HG03066 (cell line): ENCODE results near the gene MACROH2A2.
"Not testable (repeated sequence)": the region's sequence is repeated elsewhere in the genome, so short reads cannot be mapped to it uniquely, and the experiment has no call there.

Source experiments
- ATAC-seq: cut with Tn5 transposase; IDR thresholded peaks from one replicate; pipeline ENCODE4 v1.9.1; 2021; ENCODE audit warnings: low read depth; ENCODE audit not compliant: unreplicated experiment

The MACROH2A2 gene

GRCh38 chr10:70066190-70066589, 13.5 kb downstream of the MACROH2A2 start:
- ATAC-seq = no peak

GRCh38 chr10:70067586-70067985, 14.9 kb downstream of the MACROH2A2 start:
- ATAC-seq = no peak

GRCh38 chr10:70068925-70069324, 16.3 kb downstream of the MACROH2A2 start:
- no peak for ATAC-seq

GRCh38 chr10:70069346-70069745, 16.7 kb downstream of the MACROH2A2 start:
- ATAC-seq = no peak

- ATAC-seq = no peak
These were observed 18.2 kb downstream of the MACROH2A2 start for GRCh38 chr10:70070834-70071233.

- no peak for ATAC-seq
These were observed 21.5 kb downstream of the MACROH2A2 start for GRCh38 chr10:70074165-70074564.

- no peak for ATAC-seq
These were observed 22.3 kb downstream of the MACROH2A2 start for GRCh38 chr10:70074971-70075370.

GRCh38 chr10:70078329-70078728, 25.7 kb downstream of the MACROH2A2 start:
- no peak for ATAC-seq

GRCh38 chr10:70078937-70079336, 26.3 kb downstream of the MACROH2A2 start:
- no peak for ATAC-seq

GRCh38 chr10:70080789-70081188, 28.1 kb downstream of the MACROH2A2 start:
- not testable (repeated sequence) for ATAC-seq

- ATAC-seq = no peak
These were observed 31.5 kb downstream of the MACROH2A2 start for GRCh38 chr10:70084189-70084588.

- no peak for ATAC-seq
These were observed 33.4 kb downstream of the MACROH2A2 start for GRCh38 chr10:70085975-70086613.

GRCh38 chr10:70087616-70088307, 35.1 kb downstream of the MACROH2A2 start:
- no peak for ATAC-seq

- ATAC-seq = no peak
These were observed 35.7 kb downstream of the MACROH2A2 start for GRCh38 chr10:70088308-70088698.

GRCh38 chr10:70090013-70090412, 37.4 kb downstream of the MACROH2A2 start:
- ATAC-seq = no peak

- ATAC-seq = no peak
These were observed 38.3 kb downstream of the MACROH2A2 start for GRCh38 chr10:70090951-70091350.

- no peak for ATAC-seq
These were observed 39.7 kb downstream of the MACROH2A2 start for GRCh38 chr10:70092389-70092718.

GRCh38 chr10:70093335-70093944, 40.8 kb downstream of the MACROH2A2 start:
- ATAC-seq = no peak

- ATAC-seq = no peak
These were observed 41.6 kb downstream of the MACROH2A2 start for GRCh38 chr10:70094250-70094649.

- no peak for ATAC-seq
These were observed 43.5 kb downstream of the MACROH2A2 start for GRCh38 chr10:70096016-70096704.

GRCh38 chr10:70096705-70097420, 44.2 kb downstream of the MACROH2A2 start:
- ATAC-seq = no peak
